Stimulated activated CD4-positive, alpha-beta T cell treated with anti-CD3 and anti-CD28 coated beads, Interleukin-4, amount 100 ng/mL, for 4 hours (primary cell): Measurements from ENCODE around the gene CDO1.

Experiments used
- DNase-seq, 2 experiments: peaks; one replicate each; pipeline ENCODE4 v3.0.0-alpha.2; 2020

Gene CDO1

DNA sequence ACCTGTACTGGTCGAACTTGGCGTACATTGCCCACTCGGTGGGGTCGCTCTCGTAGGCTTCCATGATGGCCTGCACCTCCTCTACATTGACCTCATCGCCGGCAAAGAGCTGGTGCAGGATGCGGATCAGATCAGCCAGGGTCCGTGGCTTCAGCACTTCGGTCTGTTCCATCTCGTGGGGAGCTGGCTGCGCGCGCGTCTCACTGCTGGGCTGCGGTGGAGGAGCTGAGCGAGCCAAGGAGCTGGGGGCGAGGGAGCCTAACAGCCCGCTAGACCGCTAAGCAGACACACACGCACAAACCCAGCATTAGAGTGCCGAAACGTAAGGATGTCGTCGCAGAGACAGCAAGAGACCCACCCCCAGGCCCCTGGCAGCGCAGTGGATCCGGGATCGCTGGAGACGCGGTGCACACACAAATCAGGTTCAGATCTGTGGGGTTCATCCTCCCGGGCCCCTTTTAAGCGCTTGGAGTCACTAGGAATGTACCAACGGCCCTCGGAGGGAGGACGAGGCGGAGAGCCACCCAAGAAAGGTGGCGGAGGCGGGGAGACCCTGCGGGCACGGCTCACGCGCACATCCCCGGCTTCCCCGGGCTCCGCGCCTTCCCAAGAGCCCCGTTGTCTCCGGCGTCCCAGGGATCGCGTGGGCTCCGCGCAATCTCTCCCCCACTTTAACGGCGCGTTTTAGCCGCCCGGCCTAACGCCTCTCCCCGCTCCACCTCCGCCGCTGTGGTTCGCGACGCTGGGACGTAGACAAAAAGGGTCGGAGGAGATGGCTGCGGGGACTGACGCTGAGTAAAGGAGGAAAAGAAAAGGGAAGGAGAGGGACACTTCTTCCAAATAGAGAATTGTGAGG lies at the start of gene CDO1:
TSS of gene CDO1 (minus strand) at position 434 of the 856 bp plus-strand sequence. CDS start at position 172, 262 bp downstream.
- no peak for DNase-seq

DNA sequence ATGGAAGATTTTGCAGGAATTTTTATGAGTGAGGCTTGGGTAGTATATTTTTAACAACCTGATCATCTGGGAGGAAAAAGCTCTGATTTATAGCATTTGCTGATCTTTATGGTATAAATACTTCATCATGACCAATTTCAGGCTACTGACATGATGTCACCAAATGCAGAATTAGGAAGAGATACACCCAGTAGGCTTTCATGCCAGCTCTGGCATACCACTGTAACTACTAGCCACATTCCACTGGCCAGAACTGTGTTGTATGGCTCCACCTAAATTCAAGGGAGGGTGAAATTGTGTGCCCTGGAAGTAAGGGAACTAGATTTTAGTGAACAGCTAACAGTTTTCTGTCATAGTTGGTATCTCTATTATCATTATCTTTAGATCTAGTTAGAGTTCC lies 42.9 kb upstream of the CDO1 start:
- DNase-seq: no peak

GRCh38 chr5:115858396-115858795 lies 41.9 kb upstream of the CDO1 start:
- no peak for DNase-seq

DNA sequence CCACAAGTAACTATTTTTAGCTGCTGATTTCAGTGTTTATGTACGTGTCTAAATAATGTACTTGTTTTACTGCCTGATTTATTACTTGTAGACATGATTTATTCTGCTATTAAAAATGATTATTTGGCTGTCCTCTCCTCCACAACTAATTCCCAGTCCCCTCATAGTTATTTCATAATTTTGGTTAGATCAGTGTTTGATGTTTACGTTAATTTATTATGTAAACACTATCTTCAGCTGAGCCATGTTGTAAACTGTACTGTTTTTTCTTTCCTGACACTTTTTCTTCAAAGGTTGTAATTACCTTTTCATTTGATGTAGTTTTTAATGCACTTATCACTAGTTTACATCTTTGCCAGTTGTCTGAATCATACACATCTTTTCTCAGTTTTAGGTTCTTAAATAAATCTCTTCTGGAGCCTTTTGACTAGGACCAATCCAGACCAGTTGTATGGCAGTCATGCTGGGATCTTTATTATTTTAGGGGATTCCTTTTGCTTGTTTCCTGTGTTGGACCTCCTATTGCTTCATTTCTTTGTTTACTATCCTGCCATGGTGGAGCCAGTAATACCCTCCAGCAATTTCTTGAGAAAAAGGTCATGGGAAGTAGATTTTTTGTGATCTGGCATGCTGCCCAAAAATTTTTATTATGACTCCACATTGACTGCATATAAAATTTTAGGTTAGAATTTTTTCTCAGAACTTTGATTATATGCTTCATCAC lies 41.3 kb upstream of the CDO1 start:
- no peak for DNase-seq

DNA sequence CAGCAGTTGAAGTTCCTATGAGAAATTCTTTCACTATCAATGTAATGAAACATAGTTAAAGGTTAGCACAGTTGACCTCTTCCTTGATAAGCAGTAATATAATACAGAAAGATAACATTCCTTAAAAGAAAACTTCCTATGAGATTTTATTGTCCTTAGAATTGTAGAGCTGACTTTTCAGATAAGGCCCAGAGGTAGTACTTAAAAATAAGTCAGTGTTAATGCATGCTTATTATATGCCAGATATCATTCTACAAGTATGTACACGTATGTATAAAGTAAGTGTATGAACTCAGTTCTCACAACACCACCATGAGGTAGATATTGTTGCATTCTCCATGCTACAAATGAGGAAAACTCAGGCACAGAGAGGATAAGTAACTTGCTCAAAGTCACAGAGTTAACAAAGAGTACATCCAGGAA lies 40.6 kb upstream of the CDO1 start:
- no peak for DNase-seq

DNA sequence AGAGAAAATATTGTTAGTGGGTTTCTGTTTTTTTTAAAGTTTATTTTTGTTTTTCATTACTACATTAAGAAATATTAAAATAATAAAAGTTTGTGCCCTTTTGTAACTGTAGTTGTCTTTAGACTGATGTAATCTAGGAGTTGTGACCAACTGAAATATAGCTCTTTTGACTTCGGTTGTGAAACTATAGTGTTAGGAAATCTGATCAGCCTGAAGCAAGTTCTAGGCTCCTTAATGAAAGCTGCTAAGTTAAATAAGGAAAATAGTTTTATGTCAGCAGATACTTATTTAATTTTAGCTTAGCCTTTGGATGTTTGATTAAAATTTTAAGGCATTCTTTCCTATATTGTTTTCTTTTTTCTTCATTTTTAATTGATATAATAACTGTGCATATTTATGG lies 39.5 kb upstream of the CDO1 start:
- DNase-seq: no peak

DNA sequence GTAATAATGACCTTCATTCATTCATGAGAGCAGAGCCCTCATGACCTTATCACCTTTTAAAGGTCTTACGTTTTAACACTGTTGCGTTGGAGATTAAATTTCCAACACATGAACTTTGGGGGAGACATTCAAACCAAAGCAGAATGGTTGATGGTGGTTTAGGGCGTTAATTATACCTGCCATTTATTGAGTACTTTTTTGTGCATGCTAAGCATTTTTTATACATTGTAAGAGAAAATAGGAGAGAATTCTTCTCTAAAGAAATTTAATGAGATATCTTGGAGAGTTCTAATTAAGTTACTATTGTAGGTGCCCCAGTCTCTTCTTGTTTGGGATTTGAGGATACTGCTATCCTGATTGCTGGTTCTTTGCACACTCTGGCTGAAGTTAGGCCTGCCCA lies 37.7 kb upstream of the CDO1 start:
- DNase-seq: no peak

- no peak for DNase-seq
These were observed 34.4 kb upstream of the CDO1 start for GRCh38 chr5:115850744-115851416.

- no peak for DNase-seq
These were observed 32.9 kb upstream of the CDO1 start for GRCh38 chr5:115849258-115849798.

GRCh38 chr5:115847290-115847689 lies 30.8 kb upstream of the CDO1 start:
- DNase-seq: no peak

GRCh38 chr5:115844321-115844817 lies 27.9 kb upstream of the CDO1 start:
- no peak for DNase-seq

DNA sequence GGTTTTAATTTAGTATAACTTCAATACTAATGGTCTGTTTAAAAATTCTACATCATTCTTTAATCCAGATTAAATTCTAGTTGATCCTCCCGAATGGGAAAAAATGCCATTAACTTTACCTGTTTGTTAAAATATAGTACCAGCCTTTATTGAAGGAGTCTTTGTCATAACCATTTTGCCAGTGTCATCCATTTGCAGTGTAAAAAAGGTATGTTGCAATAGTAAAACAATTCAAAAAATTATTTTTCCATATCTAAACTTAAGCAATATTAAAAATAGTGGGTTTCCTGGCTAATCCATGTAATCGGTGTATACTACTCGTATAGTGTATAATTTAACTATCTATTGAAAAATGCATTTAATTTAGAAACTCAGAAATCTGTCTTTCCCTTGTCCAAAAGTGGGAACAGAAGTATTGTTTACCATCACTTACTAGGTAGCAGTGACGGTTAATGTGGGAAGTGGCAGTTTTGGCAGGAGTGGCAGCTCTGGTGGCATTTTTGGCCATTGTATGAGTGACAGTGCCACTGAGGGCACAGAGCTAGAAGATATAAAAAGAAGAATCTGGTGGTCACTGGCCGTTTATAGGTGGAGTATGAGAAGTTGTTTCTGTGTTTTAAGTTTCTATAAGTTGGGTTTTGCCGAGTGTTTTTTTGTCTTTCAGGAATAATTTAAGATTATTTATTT lies 27.1 kb upstream of the CDO1 start:
- no peak for DNase-seq

DNA sequence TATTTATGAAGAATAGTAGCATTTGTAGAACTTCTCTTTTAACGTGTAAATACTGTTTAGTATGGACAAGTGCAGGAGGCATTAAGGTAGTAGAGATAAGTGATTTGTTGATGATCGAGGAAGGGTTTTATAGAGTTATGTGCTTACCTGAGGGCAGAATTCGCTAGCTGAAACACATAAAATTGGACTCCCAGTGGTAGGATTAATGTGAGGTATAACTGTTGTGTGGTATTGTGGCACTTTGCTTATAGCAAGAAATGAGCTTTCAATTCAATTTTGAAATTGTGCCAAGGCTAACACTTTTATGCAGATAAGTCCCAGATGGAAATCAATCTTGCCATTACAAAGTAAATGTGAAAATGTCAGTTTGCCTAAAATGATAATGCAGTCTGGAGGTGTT lies 26.5 kb upstream of the CDO1 start:
- DNase-seq: no peak

- peak in 1 of 2 experiments; percentile 25 for DNase-seq
These were observed 25.9 kb upstream of the CDO1 start for GRCh38 chr5:115842089-115842935.

DNA sequence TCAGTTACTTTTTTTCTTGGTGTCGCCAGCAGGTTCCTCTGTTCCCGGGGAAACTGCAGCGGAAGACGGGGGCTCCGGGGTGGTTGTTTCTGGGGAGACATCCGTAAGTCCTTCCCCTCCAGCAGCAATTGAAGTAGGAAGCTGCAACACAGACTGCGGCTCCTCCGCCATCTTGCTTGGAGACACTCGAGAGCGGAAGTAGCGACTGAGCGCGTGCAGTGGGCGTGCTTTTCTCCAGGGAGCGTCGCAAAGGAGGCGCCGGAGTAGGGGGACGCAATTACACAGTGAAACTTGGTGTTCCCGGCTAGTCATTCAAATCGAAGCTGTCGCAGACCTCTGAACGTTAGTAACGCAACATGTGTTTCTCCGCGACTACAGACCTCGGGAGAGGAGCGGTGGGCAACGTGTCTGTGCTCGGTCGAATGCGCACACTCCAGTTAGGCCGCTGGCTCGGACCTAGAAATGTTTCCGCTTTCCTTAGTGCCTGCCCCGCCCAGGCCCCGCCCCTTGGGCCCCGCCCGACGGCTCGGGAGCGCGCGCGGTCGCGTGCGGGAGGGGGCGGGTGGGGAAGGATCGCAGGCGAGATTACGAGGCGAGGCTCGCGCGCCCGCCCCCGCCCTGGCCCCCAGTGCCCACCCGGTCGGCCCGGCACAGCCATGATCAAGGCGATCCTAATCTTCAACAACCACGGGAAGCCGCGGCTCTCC lies 25.1 kb upstream of the CDO1 start, which contains the start of the genes AP3S1 and ATG12:
TSS of gene AP3S1 (plus strand) at position 554 of the 707 bp plus-strand sequence. CDS start at position 657, 103 bp downstream.
TSS of gene ATG12 (minus strand) at position 184 of the 707 bp plus-strand sequence. CDS start at position 171, 13 bp downstream.
- DNase-seq: peak; percentile 88 to 90

GRCh38 chr5:115840873-115841272 lies 24.4 kb upstream of the CDO1 start:
- DNase-seq: no peak

GRCh38 chr5:115838885-115839518 lies 22.5 kb upstream of the CDO1 start:
- no peak for DNase-seq

GRCh38 chr5:115835481-115835880 lies 19.0 kb upstream of the CDO1 start:
- no peak for DNase-seq

DNA sequence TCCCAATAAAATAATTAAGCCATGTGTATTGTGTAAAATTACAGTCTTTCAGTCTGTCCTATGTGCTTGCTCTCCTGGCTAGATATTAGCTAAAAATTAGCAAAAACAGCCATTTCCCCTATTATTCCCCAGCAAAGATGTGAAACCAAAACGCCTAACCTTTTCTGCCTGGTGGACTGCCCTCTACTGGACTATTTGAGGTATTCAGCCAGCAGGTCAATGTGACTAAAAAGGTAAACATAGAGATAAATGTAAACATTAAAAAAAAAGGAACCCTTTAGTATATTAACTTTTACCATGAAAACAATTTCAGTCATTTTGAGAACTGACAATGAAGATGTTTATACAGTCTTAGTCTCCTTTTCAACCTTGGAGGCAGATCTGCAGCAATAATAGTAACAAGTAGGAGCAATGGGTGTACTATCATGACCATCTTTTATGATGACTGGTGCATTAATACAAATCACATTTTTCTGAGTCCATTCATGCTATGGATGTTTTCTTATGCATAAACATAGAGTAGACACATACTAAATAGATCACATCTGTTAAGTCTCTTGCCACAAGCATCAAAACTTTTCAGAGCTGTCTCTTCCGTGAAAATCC lies 14.8 kb upstream of the CDO1 start:
- no peak for DNase-seq

- DNase-seq: no peak
These were observed 13.5 kb upstream of the CDO1 start for GRCh38 chr5:115829913-115830312.
